Activated CD4-positive, alpha-beta T cell treated with anti-CD3 and anti-CD28 coated beads, Interleukin-2, Interleukin-4, amounts not matched to agents 100 ng/mL and 50 ng/mL, durations not matched to agents 16 hours and 8 hours (primary cell): Measurements from ENCODE around the gene NSMCE1.

Experiments used
- DNase-seq: peaks from one replicate; pipeline ENCODE4 v3.0.0-alpha.2; 2020; ENCODE audit warnings: low spot score

NSMCE1 gene

DNA sequence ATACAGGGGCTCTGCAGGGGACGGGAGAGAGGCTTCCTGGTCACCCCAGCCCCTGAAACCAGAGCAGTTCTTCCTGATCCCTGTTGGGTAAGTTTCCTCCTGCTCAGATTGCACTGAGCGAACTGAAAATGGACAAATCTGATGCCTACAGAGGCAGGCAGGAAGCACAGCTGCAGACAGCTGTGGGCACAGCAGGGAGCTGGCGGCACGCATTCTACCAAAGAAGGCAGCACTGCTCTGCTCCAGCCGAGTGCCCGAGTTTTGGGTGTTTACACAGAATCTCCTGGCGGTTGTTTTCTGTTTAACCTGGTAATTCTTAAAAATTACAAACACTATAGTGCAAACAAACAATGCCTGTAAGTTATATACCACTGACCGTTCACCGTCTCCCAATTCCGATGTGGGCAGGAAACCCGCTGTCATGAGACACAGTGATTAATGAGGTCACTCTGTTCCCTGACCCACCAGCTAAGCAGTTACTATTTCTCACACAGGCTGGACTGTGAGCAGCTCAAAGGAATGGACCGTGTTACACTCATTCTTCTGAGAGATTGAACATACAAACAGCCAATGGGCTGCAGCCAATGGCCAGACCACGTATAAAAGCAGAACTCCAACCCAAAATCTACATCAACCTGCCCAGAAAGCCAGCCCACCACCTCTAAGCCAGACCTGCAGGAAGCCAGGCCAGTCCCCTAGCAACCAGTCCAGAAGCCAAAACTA, 25.5 kb downstream of the NSMCE1 start:
- DNase-seq = no peak

DNA sequence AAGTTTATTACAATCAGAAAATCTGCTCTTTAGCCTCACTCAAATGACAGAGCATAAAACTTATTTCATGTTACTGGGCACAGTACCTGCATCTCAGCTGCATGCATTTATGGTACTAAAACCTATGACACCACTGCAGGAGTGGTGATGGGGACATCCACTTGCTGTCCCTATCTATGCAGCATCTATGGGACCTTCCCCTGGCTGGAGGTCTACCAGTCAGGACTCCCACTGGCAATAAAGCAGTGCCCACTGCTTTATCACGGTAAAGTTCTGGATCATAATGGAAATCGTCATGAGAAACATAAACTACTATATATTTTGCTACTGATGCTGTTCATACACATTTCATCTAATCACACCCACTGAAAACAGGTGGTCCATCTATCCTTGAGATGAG, 26.2 kb downstream of the NSMCE1 start:
- DNase-seq = no peak

DNA sequence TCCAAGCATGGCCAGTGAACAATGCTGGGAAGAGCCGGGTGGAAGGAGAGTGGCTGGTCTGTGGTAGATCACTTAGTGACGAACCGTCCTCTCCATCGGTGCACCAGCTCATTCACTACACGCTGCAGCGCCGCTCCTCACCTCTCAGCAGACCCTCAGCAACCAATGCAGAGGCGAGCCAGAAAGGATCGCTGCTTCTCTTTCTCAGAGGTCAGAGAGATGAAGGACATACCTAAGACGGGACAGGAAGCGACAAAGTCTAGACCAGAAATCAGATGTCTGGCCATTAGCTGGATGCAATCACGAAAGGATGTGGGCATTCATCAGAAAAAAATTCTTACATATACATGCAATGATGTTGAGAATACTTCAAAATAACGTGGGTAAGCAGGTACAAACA, 26.9 kb downstream of the NSMCE1 start:
- DNase-seq = no peak

DNA sequence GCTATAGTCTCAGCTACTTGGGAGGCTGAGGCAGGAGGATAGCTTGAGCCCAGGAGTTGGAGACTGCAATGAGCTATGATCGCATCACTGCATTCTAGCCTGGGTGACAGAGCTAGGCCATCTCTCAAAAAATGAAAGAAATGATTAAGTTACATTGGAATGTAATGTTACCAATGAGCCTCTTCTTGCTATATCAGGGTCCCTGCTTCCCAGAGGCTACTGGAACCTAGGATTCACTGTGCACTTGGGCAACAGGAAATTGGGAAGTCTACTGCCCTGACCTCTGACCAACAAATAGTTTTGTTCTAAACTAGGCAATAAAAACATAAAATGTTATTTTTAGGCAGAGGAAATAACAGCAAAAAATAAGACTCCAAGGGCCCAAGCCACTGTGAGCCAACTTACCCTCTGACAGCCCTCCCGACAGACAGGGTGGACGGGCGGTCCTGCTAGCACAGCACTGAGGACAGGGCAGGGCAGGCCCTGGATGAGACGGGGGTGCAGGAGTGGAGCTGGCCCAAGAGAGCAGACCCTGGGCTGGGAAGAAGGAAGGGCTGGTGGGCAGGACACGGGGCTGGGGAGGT, 27.5 kb downstream of the NSMCE1 start:
- no peak for DNase-seq

DNA sequence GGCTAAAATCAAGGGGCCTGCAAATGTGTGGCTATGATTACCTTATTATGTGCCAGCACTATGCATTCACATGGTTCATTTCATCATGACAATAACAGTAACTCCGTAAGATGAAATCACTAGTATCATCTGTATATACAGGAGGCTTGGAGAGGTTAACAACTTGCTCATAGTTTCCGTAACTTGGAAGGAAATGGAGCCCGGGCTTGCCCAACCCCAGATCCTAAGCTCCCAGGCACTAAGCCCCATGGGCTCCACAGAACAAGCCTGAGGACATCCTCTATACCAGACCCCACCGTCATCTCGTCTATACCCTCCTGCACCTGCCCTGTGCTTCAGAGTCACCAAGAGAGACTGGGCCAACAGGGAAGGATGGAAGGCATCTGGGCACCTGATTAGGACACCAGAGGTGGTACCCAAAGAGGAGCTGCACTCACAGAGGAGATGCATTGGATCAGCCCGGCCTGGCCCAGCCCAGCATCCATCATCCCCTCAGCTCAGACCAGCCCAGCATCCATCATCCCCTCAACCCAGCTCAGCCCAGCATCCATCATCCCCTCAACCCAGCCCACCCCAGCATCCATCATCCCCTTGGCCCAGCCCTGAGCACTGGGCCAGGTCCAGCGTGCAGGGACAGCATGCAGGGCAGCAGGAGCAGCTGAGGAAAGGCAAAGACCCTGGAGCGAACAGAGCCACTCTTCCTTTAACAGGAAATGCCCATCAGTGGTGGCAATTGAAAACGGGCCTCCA, 28.5 kb downstream of the NSMCE1 start:
- no peak for DNase-seq

DNA sequence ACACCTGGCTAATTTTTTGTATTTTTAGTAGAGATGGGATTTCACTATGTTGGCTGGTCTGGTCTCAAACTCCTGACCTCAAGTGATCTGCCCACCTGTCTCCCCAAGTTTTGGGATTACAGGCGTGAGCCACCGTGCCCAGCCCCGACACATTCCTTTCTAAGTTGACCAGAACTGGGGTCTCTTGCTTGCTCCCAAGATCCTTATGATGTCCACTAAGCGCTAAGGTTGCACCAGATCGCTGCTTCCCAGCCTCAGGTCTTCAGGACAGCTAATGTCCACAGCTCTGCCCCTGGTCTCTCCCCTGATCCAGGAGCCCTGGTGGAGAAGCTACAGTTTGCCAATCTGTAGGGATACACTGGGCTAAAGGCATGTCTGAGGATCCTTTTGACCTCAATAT, 29.5 kb downstream of the NSMCE1 start:
- DNase-seq = no peak

DNA sequence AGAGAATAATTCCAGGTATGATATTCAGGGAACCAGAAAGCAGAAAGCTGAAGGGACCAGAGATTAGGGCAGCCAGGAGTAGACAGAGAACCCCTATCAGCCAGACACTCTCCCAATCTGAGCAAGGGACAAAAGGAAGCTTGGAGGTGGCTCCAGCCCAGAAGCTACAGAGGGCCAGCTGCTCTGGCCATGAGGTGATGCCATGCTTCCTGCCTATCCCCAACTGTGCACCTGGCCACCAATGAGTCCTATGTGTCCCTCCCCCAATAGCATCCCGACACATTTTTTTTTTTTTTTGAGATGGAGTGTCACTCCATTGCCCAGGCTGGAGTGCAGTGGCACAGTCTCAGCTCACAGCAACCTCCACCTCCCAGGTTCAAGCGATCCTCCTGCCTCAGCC, 30.0 kb downstream of the NSMCE1 start:
- DNase-seq = no peak

DNA sequence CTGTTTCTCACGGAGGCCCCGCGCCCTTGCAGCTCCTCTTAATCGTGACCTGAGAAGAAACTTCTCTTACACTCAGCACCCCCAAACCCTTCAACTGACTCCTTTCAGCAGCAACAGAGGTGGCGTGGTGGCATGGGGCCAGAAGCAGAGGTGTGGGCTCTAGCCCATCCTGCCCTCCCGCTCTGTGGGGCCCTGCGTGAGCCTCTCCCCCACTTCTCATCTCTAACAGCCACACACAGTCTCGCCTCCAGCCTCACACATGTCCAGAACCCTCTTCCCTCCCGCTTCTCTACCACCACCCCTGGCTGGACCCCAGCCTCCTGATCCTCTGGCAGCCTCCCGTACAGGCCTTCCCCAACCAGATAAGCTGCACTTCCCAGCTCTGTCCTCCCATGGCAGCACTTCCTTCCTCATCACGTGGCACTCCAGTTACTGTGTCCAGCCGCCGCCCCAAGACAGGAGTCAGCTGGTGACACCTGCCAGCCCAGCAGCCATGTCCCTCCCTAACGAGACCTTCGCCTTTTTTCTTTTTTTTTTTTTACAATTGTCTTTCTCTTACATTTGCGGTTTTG, 30.5 kb downstream of the NSMCE1 start:
- no peak for DNase-seq

DNA sequence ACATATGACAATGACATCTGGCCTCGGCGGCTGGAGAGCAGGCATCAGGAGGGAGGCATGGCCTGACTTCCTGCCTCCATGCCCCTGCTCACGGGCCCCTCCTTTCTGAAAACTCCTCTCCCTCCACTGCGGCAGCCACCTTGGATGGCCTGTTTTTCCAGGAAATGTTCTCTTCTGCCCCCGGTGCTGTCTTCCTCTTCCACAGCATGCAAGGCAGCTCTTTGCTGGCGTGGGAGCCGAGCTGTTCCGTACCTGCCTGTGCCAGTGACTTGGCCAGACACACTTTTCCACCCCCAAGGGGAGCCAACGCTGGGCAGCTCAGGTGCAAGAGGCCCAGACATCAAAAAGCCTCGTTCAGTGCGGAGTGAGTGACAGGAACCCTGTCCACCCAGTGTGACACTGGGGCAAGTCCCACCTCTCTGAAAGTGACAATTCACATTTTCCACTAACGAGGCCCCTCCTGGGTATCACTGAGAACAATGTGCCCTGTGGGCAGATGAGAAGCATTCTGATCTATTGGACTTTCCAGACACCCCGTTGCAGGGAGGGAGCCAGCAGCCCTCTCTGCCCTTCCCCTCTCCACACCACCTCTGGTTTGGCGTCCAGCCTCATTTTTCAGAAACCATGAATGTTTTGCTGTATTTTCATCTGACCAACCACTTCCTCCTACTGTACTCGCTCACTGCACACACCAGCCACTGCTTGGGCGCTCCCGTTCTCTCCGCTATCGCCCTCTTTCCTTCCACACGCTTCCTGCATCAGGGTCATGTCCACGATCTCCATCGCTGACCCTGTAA, 31.2 kb downstream of the NSMCE1 start:
- peak; percentile 83 for DNase-seq

DNA sequence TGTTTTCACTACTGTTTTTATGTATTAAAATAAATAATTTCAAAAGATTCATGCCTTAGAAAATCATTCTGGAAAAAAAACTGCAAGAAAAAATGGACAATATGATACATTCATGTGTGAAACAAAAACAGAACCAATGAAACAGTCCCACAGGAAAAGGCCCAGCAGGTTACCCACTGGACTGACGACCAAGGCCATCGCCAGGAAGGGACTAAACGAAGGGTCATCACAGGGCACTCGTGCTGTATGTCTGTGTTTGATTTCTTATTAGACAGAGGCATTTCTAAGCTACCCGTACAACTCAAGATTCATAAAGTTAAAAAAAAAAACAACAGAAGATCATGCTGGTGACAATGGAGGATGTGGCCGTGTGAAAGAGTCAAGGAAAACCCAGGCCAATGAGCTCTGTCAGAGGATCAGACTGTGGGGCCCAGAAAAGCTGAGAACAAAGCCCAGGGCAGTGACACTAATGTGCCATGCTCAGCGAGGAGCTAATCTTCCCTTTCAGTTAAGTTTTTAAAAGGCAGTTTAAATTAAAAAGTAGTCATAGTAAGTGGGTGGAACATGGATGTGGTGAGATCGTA, 31.8 kb downstream of the NSMCE1 start:
- DNase-seq = no peak

DNA sequence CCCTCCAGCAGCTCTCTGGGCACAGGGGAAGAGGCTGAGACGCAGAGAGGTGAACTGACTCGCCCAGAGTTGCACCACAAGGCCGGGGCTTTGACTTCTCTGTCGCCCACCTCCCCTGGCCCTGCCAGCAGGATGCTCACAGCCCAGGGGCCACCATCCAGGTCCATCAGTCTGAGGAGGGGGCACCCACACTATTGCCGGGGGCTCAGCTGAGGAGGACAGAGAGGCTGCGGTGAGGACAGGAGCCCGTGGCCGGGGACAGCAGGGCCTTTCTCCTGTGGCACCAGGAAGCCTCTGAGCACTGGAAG, 32.7 kb downstream of the NSMCE1 start:
- no peak for DNase-seq

DNA sequence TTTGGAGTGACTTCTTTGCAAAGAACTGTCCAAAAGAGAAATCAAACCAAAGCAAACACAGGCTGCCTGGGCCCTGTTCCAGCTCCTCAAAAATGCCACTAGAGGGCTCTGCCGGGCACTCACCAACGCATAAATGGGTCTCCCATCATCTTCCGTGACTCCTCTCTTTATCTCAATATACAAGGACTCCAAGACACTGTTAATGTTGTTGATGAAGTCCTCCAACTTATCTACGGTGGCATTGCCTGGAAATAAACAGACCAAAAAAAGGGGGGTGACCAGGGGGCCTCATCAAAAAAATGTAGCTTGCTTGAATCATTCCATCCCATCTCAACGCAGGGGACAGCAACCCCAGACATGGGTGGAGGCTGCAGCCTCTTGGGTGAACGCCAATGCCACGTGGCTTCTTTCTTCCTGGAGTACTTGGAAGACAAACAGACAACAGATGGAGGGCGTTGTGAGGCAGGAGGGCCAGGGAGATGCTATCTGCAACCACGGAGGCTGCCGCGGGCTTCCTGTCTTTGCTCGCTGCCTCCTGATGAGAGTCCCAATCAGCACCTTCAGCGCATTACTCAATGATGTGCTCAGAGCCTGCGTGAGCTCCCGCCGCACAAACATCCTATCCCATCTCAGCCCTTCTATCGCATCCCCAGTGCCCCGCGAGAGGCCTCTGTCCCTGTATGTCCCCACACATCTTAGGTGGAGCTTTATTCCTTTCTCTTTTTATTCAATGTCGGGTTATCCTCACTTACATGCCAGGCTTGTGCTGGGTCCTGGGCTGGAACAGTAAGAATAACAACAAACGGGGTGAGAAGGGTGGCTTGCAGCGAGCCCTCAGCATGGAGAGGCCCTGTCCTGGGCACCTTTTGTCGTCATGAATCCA, 33.3 kb downstream of the NSMCE1 start:
- peak; percentile 91 for DNase-seq

DNA sequence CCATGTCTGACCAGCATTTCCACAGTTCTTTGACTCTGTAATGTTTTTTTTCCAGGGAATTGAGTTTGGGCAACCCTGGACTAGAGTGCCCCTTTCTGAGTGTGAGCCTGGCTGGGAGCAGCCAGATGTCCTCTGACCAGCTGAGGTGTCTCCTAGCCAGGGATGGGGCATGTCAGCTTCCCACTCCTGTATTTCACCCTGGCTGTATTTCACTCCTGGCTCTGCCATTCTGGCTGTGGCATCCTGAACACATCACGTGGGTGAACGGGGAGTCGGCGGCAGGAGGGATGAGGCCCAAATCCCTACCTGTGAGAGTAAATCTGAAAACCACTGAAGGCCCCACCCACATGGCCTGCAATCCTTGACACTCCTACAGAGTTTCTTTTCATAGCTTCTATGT, 34.0 kb downstream of the NSMCE1 start:
- no peak for DNase-seq

DNA sequence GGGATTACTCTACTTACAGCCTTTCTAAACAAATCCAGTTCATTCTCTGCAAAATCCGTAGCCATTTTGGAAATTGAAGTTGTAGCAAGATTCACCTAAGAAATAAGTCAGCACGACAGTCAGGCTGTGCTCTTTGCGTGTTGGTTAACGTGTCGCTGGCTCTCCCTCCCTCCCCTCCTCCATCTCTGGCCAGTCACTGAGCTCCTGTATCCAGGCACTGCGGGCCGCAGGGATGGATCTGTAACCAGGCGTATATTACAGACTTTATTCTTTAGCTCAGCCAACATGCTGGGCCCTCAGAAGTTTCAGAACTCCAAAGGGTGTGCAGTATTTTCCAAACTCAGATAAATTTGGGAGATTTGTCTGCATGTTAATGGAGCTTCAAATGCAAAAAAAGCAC, 34.4 kb downstream of the NSMCE1 start:
- no peak for DNase-seq

DNA sequence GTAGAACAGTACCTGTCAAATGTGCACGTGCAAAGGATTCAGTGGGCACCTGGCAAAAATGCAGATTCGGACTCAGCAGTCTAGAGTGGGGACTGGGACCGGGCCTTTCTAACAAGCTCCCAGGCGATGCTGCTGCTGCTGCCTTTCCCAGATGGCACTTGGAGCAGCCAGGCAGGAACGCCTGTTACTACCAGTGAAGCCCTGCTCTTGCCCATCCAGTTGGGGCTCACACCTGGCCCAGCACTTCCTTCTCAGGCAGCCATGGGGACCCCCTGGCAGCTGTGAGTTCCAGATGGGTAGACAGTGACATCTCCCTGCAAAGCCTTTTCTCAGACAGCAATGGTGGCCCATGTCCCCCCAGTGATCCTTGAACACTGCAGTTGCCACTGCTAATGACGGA, 34.8 kb downstream of the NSMCE1 start:
- no peak for DNase-seq

DNA sequence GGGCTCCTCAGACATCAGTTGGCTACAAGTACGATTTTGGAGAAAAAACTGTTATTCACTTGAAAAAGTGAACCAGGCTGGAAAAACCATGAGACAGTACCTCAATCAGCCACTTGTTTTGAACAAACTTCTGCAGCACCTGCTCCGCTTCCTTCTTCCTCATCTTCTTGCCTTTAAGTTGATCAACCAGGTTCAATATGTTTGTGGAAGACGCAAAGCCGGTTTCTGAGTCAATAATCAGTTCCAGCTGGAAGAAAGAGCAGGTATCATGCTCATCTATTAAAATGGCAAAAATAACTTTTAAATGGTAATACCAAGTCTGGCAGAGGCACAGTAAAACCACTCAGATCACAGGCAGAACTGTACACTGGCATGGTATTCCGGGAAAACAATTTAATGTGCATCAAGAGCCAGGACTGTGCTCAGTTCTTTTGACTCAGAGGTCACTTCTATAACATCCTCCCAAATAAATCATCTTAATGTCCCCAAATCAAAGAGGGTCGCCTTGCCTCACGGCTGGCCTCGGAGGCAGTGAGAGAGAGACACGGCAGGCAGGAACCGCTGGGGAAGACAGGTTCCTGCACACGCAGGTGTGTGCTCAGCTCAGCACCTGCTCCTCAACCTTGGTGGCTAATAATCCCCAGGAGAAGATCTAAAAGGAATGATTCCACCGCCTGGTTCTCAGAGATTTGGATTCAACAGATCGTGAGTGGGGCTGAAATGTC, 35.5 kb downstream of the NSMCE1 start:
- DNase-seq = no peak

DNA sequence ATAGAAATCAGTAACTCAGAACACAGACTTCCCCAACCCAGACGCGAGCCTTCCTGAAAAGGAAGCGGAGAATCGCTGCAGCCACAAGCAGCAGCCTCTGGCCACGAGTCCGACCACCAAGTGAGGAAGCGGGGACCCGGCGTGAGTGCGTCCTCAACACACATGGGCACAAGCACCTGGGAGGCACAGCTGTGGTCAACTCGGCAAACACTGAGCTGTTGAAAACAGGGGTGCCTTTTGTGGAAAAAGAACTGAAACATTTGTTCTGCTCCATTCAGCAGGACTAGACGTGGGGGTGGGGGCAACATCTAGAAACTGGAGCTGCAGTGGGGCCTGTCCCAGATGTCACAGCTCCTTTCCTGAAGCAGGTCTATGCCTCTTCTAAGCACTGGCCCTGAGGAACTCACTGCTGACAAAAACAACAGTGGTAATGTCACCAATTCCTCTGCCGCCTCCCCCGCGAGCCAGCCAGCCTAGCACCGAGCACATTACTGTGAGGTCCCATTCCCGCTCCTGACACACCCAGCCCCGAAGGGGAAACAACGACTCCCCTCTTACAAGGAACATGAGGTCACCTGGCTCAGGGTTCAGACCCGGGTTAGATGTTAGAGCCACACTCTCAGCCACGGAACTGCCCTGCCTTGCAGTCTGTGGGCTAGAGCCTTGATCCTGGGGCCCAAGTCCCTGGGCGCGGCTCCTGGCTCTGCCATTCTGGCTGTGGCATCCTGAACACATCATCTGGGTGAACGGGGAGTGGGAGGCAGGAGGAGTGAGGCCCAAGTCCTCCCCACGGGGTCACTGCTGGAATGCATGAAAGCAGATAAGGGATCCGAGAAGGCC, 36.3 kb downstream of the NSMCE1 start:
- DNase-seq = no peak

DNA sequence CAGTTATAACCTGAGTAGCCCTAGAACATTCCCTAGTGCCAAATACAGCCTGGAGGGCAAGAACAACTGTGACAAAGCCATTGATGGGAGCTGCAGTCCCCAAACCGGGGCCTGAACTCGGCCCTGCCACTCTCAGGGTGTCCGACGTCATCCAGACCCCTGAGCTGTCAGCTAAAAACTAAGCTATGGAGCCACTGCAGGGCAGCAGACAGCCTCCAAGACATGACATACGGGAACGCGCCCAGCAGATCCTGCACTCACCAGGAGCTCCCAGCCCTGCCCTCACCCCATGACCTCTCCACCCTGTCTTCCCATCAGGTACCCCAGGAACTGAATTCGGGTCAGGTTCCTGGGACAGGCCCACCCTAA, 36.9 kb downstream of the NSMCE1 start:
- DNase-seq = no peak

DNA sequence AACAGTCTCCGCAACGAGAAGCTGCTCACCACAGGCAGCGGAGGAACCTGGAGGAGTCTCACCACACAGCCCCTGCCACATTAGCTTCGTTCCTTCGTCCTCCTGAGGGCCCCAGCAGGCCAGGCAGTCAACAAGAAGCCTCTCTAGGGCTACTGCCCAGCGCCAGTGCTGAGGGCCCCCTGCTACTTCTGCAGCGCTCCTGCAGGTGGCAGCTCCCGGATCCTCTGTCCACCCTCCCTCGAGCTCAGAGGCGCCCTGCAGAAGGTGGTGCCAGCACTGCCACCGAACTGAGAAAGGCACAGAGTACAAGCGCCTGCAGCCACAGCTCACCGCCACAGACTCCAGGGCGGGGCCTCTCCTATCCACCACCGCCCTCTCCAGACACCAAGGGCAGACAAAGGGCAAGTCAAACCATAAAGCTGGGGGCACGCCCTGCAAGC, 38.0 kb downstream of the NSMCE1 start:
- DNase-seq = peak; percentile 70
